Breast epithelium (tissue), 3 donors: ENCODE data around the gene FSTL5.

Source experiments
- POLR2A ChIP-seq: fragments of 450-650 bp; IDR thresholded peaks from one replicate; pipeline ENCODE4 v1.6.1; 2016; ENCODE audit warnings: antibody characterized with exemption, mild to moderate bottlenecking, moderate library complexity
- TF ChIP-seq, protein P1 (sequence below), 3 donors: fragments of 450-650 bp; IDR thresholded peaks; one replicate each; pipeline ENCODE4 v1.5.1; 2016 to 2017; ENCODE audit warnings: antibody characterized with exemption in 3 of 3, mild to moderate bottlenecking in 3 of 3, moderate library complexity in 3 of 3

DNA sequence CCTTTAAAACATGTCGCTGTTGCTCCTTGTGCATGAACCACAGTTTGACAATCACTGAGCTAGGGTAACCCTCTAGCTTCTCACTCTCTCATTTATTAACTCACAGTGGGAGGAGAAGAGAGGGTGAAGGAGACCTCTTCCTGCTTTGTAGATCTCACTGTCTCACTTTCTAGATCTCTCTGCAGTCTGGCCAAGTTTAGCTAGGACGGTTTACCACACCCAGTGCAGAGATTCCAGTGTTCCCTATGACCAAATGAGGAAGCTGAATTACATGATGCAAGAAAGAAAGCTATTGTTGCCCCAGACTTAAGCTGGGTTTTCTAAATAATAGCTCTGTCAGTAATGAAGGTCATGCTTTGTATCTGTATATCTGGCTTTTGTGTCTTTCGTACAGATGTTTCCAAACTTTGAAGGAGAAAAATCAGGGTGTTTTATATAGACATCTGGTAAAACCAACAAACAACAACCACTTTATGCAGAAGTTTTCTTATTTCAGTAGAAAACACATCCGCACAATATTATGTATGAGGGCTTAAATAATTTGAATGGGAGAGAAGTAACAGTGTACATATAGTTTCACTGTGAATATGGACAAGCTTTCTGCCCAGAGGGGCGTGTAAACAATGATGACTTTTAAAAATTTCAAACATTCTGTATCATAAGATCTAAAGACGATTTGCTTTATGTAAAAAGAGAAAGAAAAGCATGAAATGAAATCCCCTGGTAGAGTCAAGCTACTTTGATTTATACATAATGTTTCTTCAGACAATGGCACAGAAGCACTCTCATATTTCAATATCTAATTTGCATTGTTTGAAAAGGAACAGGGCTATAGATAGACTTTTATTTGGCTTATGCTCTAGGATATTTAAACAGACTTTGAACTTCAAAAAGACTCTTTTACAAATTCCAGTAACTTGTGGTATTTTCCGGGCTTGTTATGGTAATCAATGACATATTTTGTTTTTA lies 582.3 kb downstream of the FSTL5 start:
- TF ChIP-seq POLR2A, result no peak
- TF ChIP-seq, protein P1, sequence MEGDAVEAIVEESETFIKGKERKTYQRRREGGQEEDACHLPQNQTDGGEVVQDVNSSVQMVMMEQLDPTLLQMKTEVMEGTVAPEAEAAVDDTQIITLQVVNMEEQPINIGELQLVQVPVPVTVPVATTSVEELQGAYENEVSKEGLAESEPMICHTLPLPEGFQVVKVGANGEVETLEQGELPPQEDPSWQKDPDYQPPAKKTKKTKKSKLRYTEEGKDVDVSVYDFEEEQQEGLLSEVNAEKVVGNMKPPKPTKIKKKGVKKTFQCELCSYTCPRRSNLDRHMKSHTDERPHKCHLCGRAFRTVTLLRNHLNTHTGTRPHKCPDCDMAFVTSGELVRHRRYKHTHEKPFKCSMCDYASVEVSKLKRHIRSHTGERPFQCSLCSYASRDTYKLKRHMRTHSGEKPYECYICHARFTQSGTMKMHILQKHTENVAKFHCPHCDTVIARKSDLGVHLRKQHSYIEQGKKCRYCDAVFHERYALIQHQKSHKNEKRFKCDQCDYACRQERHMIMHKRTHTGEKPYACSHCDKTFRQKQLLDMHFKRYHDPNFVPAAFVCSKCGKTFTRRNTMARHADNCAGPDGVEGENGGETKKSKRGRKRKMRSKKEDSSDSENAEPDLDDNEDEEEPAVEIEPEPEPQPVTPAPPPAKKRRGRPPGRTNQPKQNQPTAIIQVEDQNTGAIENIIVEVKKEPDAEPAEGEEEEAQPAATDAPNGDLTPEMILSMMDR (IDR thresholded peaks at IDR 0.05), result no peak
